Astrocyte (in vitro differentiated cells and primary cell): ENCODE measurements around the gene KBTBD2. TPM values are rescaled to one million over a fixed set of nuclear protein-coding genes. Genes with fewer than 3 reads are reported as not detected.
"Not testable (repeated sequence)": the region's sequence is repeated elsewhere in the genome, so short reads cannot be mapped to it uniquely, and the experiment has no call there.

Experiments
- DNase-seq: peaks from one replicate; pipeline ENCODE4 v3.0.0-alpha.2; 2010; ENCODE audit warnings: low read depth
- FAIRE-seq: peaks from 2 replicates; lab custom pipeline; 2011; peaks lifted over from hg19 to GRCh38; lab: Jason Lieb, UNC
- H2AFZ ChIP-seq: 2 replicates; pipeline ENCODE4 v1.6.0; 2012; ENCODE audit warnings: low read depth, low read length, inconsistent platforms
- H3K27ac ChIP-seq: 2 replicates; pipeline ENCODE4 v1.5.1; 2011; ENCODE audit warnings: low read depth, low read length, inconsistent platforms
- H3K27me3 ChIP-seq: 2 replicates; pipeline ENCODE4 v1.6.0; 2011; ENCODE audit warnings: low read length, inconsistent platforms; ENCODE audit not compliant: insufficient read depth
- H3K36me3 ChIP-seq: 2 replicates; pipeline ENCODE4 v1.5.1; 2011; ENCODE audit warnings: low read length, inconsistent platforms; ENCODE audit not compliant: insufficient read depth
- H3K4me1 ChIP-seq: 2 replicates; pipeline ENCODE4 v1.5.1; 2011; ENCODE audit warnings: low read length, inconsistent platforms; ENCODE audit not compliant: insufficient read depth
- H3K4me2 ChIP-seq: 2 replicates; pipeline ENCODE4 v1.6.0; 2012; ENCODE audit warnings: low read length, inconsistent platforms
- H3K4me3 ChIP-seq: 2 replicates; pipeline ENCODE4 v1.5.1; 2011; ENCODE audit warnings: low read depth, mild to moderate bottlenecking, low read length, inconsistent platforms; ENCODE audit not compliant: insufficient read depth
- H3K79me2 ChIP-seq: 2 replicates; pipeline ENCODE4 v1.6.0; 2012; ENCODE audit warnings: mild to moderate bottlenecking, low read length, inconsistent platforms; ENCODE audit not compliant: insufficient read depth
- H3K9ac ChIP-seq: 2 replicates; pipeline ENCODE4 v1.6.0; 2012; ENCODE audit warnings: mild to moderate bottlenecking, low read length, inconsistent platforms
- H3K9me3 ChIP-seq: 2 replicates; pipeline ENCODE4 v1.5.1; 2012; ENCODE audit warnings: low read depth, mild to moderate bottlenecking, low read length, inconsistent platforms; ENCODE audit not compliant: insufficient read depth
- H4K20me1 ChIP-seq: 2 replicates; pipeline ENCODE4 v1.6.0; 2012; ENCODE audit warnings: low read length, inconsistent platforms; ENCODE audit not compliant: insufficient read depth
- H3K27ac Mint-ChIP-seq: one replicate; pipeline ENCODE4 v1.8.0; 2021; ENCODE audit warnings: mild to moderate bottlenecking, mixed read lengths; ENCODE audit not compliant: unreplicated experiment
- H3K27me3 Mint-ChIP-seq: one replicate; pipeline ENCODE4 v1.8.0; 2021; ENCODE audit warnings: low read depth, mixed read lengths; ENCODE audit not compliant: unreplicated experiment
- H3K36me3 Mint-ChIP-seq: one replicate; pipeline ENCODE4 v1.8.0; 2021; ENCODE audit warnings: low read depth, mixed read lengths; ENCODE audit not compliant: unreplicated experiment
- H3K4me1 Mint-ChIP-seq: one replicate; pipeline ENCODE4 v1.8.0; 2021; ENCODE audit warnings: low read depth, mixed read lengths; ENCODE audit not compliant: unreplicated experiment
- H3K4me3 Mint-ChIP-seq: one replicate; pipeline ENCODE4 v1.8.0; 2021; ENCODE audit warnings: mild to moderate bottlenecking, moderate library complexity, mixed read lengths; ENCODE audit not compliant: unreplicated experiment
- H3K9me3 Mint-ChIP-seq: one replicate; pipeline ENCODE4 v1.8.0; 2021; ENCODE audit warnings: mild to moderate bottlenecking, mixed read lengths; ENCODE audit not compliant: unreplicated experiment
- total RNA-seq: library from RNA; stranded (reverse); gene quantifications from 2 replicates; pipeline ENCODE4 v1.2.1, GENCODE V29; 2021

Gene KBTBD2
- total RNA-seq, 1 donor from 2014 or later, result 26.9 TPM

GRCh38 chr7:32828996-32829752 is 62.4 kb downstream of the KBTBD2 start:
- H3K27ac Mint-ChIP-seq, H3K36me3 Mint-ChIP-seq, H2AFZ ChIP-seq, H3K9me3 ChIP-seq, H3K9ac ChIP-seq, DNase-seq, H3K36me3 ChIP-seq, H3K4me1 Mint-ChIP-seq, H3K4me3 Mint-ChIP-seq, H3K4me1 ChIP-seq, H3K79me2 ChIP-seq, H3K27ac ChIP-seq, H3K4me3 ChIP-seq, H4K20me1 ChIP-seq, H3K27me3 ChIP-seq, H3K9me3 Mint-ChIP-seq, H3K4me2 ChIP-seq, H3K27me3 Mint-ChIP-seq: not testable (repeated sequence)
- FAIRE-seq, result peak; percentile 77

Other genes with a start within 250 kb of the KBTBD2 start
- 157 and 199 TPM in 2 replicates for gene FKBP9, start 65.7 kb upstream of the KBTBD2 start, total RNA-seq
- gene NT5C3A, start 171.0 kb upstream of the KBTBD2 start, total RNA-seq, result 21.9 and 24.1 TPM in 2 replicates
- 16.5 and 17.8 TPM in 2 replicates for gene RP9, start 217.6 kb upstream of the KBTBD2 start, total RNA-seq
- 25.1 and 25.3 TPM in 2 replicates for gene BBS9, start 237.8 kb upstream of the KBTBD2 start, total RNA-seq